ENCODE results near the gene TMOD2.

- TF ChIP-seq, protein P1, sequence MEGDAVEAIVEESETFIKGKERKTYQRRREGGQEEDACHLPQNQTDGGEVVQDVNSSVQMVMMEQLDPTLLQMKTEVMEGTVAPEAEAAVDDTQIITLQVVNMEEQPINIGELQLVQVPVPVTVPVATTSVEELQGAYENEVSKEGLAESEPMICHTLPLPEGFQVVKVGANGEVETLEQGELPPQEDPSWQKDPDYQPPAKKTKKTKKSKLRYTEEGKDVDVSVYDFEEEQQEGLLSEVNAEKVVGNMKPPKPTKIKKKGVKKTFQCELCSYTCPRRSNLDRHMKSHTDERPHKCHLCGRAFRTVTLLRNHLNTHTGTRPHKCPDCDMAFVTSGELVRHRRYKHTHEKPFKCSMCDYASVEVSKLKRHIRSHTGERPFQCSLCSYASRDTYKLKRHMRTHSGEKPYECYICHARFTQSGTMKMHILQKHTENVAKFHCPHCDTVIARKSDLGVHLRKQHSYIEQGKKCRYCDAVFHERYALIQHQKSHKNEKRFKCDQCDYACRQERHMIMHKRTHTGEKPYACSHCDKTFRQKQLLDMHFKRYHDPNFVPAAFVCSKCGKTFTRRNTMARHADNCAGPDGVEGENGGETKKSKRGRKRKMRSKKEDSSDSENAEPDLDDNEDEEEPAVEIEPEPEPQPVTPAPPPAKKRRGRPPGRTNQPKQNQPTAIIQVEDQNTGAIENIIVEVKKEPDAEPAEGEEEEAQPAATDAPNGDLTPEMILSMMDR (IDR thresholded peaks at IDR 0.05; ENCODE audit: insufficient read depth, low read depth, low read length), result no peak
- TF ChIP-seq EZH2 (IDR thresholded peaks at IDR 0.05; ENCODE audit: insufficient read depth, low read length), result no peak
These were observed 2.9 kb downstream of the TMOD2 start for GRCh38 chr15:51754267-51754666.

Measured in astrocyte (in vitro differentiated cells and primary cell).